SH-SY5Y (cell line): ENCODE data around the gene RGS3.

Experiments used
- GATA2 ChIP-seq: IDR thresholded peaks from 2 replicates; pipeline ENCODE4 v1.6.1; 2011; ENCODE audit warnings: mild to moderate bottlenecking, low read depth, low read length
- GATA3 ChIP-seq: IDR thresholded peaks from 2 replicates; pipeline ENCODE4 v1.6.1; 2011; ENCODE audit warnings: low read depth, mild to moderate bottlenecking, low read length, moderate library complexity

Gene RGS3

GRCh38 chr9:113546566-113546965 lies 83.0 kb downstream of the RGS3 start:
- TF ChIP-seq GATA3, result no peak
- no peak for TF ChIP-seq GATA2

DNA sequence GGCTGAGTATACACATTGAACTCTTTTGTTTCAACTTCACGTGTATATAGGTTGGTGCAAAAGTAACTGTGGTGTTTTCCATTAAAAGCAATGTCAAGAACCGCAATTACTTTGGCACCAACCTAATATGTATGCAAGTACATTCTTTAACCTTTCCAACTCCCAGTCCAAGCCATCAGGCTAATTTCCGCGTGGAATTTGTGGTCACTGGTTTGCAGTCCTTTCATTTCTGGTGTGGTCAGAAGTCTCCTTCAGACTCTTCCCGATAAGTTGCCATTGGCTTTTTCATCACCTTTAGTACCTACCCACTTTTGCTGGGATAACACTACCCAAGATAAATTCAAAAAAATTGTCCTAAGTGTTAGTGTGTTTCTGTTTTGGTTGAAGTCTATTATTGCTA lies 84.0 kb downstream of the RGS3 start:
- TF ChIP-seq GATA3, result no peak
- no peak for TF ChIP-seq GATA2

DNA sequence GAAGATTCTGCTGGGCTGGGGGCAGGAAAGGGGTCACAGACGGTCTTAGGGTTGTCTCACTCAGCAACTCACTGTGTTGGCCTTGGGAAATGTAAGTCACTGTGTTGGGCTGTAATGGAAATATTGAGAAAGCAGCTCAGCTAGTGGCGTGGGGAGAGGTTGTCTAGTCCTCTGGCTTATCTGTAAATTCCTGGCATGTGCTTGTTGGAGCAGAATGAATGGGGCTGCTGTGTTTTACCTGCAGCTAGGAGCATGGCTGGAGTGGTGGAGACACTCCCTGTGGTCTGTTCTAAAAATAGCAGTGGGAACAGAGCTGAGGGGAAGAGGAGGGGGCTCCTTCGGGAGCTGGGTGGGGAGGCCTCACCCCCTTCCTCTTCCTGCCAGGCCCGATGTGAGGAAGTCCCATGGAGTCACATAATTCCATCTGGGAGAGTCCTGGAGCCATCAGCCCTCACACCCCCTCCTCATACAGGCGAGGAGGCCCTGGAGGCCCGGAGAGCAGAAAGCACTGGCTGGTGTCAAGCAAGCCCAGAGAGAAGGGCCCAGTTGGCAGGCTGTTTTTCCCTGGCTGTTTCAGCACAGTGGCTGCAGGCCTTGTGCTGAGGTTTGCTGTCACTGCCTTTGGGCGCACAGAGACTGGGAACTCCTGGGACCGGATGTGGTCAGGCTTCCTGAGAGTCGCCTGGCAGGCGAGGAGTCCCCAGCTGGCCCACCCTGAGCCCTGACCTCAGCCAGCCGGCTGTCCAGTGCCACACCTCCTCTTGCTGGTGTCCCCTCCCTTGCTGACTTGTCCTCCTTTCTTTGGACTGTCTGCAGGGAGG lies 84.9 kb downstream of the RGS3 start:
- TF ChIP-seq GATA3, result no peak

- no peak for TF ChIP-seq GATA2
- no peak for TF ChIP-seq GATA3
Measured at GRCh38 chr9:113556877-113557593, 93.5 kb downstream of the RGS3 start.

DNA sequence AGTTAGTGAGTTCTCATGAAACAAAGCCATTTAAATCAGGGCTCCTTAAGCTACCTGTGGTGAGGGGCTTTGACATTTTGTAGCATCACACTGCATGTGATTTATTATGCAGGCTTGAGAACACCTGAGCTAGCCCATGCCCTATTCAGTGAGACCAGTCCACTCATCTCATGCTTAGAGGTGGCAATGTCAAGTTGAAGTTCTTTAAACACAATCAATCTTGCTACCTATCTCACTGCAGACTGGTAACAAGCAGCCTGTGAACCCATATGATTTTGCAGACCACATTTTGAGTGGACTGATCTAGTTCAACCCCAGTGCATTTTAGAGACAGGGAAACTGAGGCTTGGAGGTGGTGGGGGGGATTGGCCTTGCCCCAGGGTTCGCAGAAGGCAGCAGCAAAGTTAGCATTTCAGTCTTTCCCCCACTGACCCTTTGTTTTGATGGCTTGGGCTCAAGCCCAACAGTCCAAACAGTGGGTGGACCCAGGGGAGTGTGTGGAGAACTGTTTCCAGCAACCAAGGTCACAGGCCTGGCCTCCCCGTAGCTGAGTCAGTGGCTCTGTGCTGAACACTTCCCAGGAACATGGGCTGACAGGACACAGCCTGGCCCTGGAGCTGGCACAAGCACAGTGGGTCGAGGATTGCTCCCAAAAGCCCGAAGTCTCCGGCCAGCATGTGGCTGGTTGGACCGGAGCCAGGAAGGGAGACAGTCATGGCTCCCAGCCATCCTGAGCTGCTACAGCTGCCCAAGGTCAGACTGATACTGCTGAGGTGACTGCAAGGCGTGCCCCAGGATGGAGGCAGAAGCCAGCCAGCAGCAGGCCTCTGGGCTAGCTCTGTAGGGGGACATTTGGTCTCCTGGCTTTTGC lies 95.3 kb downstream of the RGS3 start:
- TF ChIP-seq GATA2 (no peak), GATA3 (no peak)

GRCh38 chr9:113559834-113560800 lies 96.6 kb downstream of the RGS3 start:
- TF ChIP-seq GATA2 (no peak), GATA3 (no peak)

DNA sequence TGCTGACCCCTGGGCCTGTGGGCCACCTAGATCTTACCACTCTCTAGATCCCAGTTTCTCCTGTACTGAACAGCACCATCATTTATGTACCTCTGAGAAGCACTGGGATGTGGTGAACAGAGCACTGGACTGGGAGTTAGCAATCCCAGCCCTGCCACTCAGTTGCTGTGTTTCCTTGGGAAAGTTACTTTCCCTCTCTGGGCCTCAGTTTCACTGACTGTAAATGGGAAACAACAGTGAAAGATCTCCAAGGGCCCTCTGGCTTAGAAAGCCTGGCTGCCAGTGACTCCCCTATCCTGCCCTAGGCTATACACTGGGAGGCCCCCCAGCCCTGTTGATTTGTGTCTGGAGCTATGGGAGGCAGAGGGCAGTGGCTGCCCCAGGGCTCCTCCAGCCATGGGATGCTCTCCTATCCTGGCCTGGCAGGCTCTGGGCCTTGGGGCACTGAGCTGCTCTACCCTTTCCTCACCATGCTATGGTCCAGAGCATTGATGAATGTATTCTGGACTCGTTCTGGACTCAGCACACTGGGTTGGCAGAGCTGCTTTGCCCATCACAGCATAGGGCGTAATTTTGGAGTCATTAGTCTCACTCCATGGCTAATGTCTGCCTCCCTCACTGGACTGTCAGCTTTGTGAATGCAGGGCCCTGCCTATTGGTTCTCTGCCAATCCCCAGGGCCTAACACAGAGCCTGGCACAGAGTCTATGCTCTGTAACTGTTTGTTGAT lies 99.3 kb downstream of the RGS3 start:
- TF ChIP-seq GATA2, result no peak
- no peak for TF ChIP-seq GATA3

DNA sequence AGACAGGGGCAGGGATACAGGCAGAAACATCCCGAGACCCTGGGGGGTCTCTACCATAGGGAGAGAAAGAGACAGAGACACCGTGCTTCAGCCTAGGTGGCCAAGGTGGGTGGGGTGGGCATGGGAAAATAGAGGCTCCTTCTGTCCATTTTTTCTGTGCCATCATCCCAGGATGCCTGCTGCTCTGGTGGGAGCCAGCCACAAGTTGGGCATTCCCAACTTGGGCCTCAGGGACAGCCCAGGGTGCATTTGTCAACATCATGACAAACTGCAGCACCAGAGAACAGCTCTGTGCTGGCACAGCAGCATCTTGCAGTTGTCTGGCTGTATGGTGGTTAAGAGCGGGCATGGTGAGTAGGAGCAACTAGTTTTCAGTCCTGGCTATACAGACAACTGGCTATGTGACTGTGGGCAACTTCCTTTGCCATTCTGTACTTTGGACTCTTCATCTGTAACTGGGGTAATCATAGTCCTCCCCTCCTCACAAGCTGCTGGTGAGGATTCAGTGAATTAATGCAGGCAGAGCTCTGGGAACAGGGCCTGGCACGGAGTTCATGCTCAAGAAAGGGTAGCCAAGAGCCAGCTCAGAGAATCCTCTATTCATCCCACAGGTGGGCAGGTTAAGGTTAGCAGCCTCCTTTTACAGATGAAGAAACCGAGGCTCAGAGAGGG lies 100.4 kb downstream of the RGS3 start:
- TF ChIP-seq GATA3, result no peak
- no peak for TF ChIP-seq GATA2

DNA sequence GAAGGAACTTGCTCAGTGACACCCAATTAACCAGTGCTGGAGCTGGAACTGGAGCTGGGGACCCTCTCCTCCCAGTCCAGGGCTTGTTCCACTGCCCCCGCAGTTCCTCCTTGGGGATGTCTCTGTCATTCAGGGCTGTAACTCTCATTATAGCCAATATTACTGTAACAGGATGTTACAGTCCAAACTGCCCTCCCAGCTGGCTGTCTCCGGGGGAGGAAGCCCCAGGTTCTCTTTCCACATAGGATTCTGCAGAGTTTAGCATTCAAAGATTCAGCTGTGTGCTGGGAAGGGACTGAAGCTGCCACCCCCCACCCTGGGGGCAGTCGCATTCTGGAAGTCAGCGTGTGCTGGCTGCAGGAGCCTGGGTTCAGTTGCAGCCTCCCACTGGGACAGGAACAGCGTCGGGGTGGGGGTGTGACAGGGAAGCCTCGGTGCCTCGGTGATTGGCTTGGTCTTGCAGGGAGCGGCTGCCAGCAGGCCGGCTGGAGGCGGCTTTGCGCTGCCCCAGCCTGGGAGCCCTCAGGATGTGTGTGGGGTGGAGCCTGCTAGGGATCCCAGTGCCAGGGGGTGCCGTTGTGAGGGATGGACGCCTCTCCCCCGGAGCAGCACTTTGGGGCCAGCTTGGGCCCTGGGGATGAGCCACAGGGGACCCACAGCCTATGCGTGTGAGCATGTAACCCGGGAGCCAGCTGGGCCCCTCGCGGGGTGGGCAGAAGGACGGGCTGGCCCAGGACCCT lies 101.1 kb downstream of the RGS3 start:
- TF ChIP-seq GATA3, result no peak
- TF ChIP-seq GATA2, result no peak

GRCh38 chr9:113566016-113566711 lies 102.6 kb downstream of the RGS3 start:
- TF ChIP-seq GATA2 (no peak), GATA3 (no peak)

- TF ChIP-seq GATA2, result no peak
- TF ChIP-seq GATA3, result no peak
Measured at GRCh38 chr9:113566712-113567071, 103.2 kb downstream of the RGS3 start.
